OCI-LY7 (cell line): Measurements from ENCODE around the gene BMERB1. TPM values are rescaled to one million over a fixed set of nuclear protein-coding genes. Genes with fewer than 3 reads are reported as not detected.

Source experiments
- BruUV-seq: library from RNA; stranded (reverse); fragments of 400-500 nt; replicated peaks from 2 replicates; lab custom pipeline; 2021; lab: Mats Ljungman, UMichigan
- CTCF ChIA-PET: fragments of 300-600 bp; sonication (Branson Sonifier 250); formaldehyde crosslinking; loops from one replicate; lab custom pipeline; 2022; ENCODE audit warnings: antibody characterized with exemption; ENCODE audit not compliant: unreplicated experiment; lab: Charles Lee
- POLR2A ChIA-PET: fragments of 300-600 bp; sonication (Branson Sonifier 250); formaldehyde crosslinking; loops from one replicate; lab custom pipeline; 2022; ENCODE audit warnings: antibody characterized with exemption; lab: Charles Lee
- DNase-seq: peaks from one replicate; pipeline ENCODE4 v3.0.0-alpha.2; 2015; ENCODE audit warnings: low spot score
- H2AFZ ChIP-seq: fragments of 200-600 bp; sonication (generic), shearing (Covaris generic); 2 replicates; pipeline ENCODE4 v1.6.1; 2014; ENCODE audit warnings: mild to moderate bottlenecking, antibody characterized with exemption, low read length, moderate library complexity
- H3K27ac ChIP-seq: fragments of 200-600 bp; sonication (generic); 2 replicates; pipeline ENCODE4 v1.5.1; 2014; ENCODE audit warnings: mixed run types, low read depth, mild to moderate bottlenecking, moderate library complexity, low read length, inconsistent platforms; ENCODE audit not compliant: poor library complexity, severe bottlenecking
- H3K36me3 ChIP-seq: fragments of 200-600 bp; sonication (generic); 2 replicates; pipeline ENCODE4 v1.6.1; 2014; ENCODE audit warnings: mild to moderate bottlenecking, antibody characterized with exemption, low read length, moderate library complexity, mixed read lengths; ENCODE audit not compliant: insufficient read depth
- H3K4me1 ChIP-seq: fragments of 200-600 bp; sonication (generic); 2 replicates; pipeline ENCODE4 v1.5.1; 2014; ENCODE audit warnings: mild to moderate bottlenecking, low read length; ENCODE audit not compliant: insufficient read depth, poor library complexity, severe bottlenecking
- H3K4me2 ChIP-seq: fragments of 200-600 bp; sonication (generic); 2 replicates; pipeline ENCODE4 v1.6.1; 2014; ENCODE audit warnings: mild to moderate bottlenecking, low read length
- H3K4me3 ChIP-seq: fragments of 200-600 bp; sonication (generic); 2 replicates; pipeline ENCODE4 v1.5.1; 2014; ENCODE audit warnings: mild to moderate bottlenecking, low read depth, low read length; ENCODE audit not compliant: poor library complexity, severe bottlenecking
- H3K79me2 ChIP-seq: fragments of 200-600 bp; sonication (generic); 2 replicates; pipeline ENCODE4 v1.6.1; 2016; ENCODE audit warnings: low read depth, mild to moderate bottlenecking, low read length, moderate library complexity, mixed read lengths; ENCODE audit not compliant: insufficient read depth
- H3K9me2 ChIP-seq: fragments of 200-600 bp; sonication (generic); 2 replicates; pipeline ENCODE4 v1.6.1; 2016; ENCODE audit warnings: mild to moderate bottlenecking, low read length, mixed read lengths; ENCODE audit not compliant: insufficient read depth
- H3K9me3 ChIP-seq: fragments of 200-600 bp; sonication (generic); 2 replicates; pipeline ENCODE4 v1.6.1; 2014; ENCODE audit warnings: mild to moderate bottlenecking, mixed run types, low read length, mixed read lengths
- H4K20me1 ChIP-seq: fragments of 200-600 bp; sonication (generic); 2 replicates; pipeline ENCODE4 v1.6.1; 2014; ENCODE audit warnings: mild to moderate bottlenecking, antibody characterized with exemption, low read length, moderate library complexity, mixed read lengths; ENCODE audit not compliant: insufficient read depth
- CTCF ChIP-seq: fragments of 200-600 bp; sonication (generic); conservative IDR thresholded peaks from 2 replicates; pipeline ENCODE4 v1.5.1; 2014; ENCODE audit warnings: mild to moderate bottlenecking, antibody characterized with exemption, low read length, moderate library complexity, mixed read lengths
- EZH2phosphoT487 ChIP-seq: fragments of 200-600 bp; sonication (generic); IDR thresholded peaks from 2 replicates; pipeline ENCODE4 v1.6.1; 2018; ENCODE audit warnings: low read depth, borderline replicate concordance, mild to moderate bottlenecking, mixed run types, antibody characterized with exemption, low read length, moderate library complexity, mixed read lengths
- intact Hi-C: fragments of 100-400 bp; cut with micrococcal nuclease; formaldehyde crosslinking; loops from one replicate; pipeline ENCODE4 v1.10.0; 2022; ENCODE audit not compliant: unreplicated experiment
- total RNA-seq, 2 experiments: library from RNA; depleted of rRNA in 1 of 2; stranded (reverse); fragments of >200 nt in 1 of 2; shearing (Covaris generic) in 1 of 2; gene quantifications; 2 replicates each; pipeline ENCODE4 v1.2.3, GENCODE V29; 2014 to 2022

BMERB1 gene
- total RNA-seq, 2 experiments from 2014 or later, result not detected

- DNase-seq, result no peak
- Histone ChIP-seq H3K27ac (no peak overlapping the region), H3K4me3 (no peak overlapping the region), H3K9me2 (no peaks in the 10 kb centered on the region), H3K4me1 (no peaks in the 10 kb centered on the region), H2AFZ (no peak overlapping the region), H4K20me1 (no peaks in the 10 kb centered on the region), H3K9me3 (no peaks in the 10 kb centered on the region), H3K79me2 (no peaks in the 10 kb centered on the region), H3K36me3 (no peaks in the 10 kb centered on the region), H3K4me2 (no peak overlapping the region)
- intact Hi-C loops, result no loop called here
- POLR2A ChIA-PET, result no interaction called here
- no peak for TF ChIP-seq CTCF
- TF ChIP-seq EZH2phosphoT487, result no peak
- no TSS peak for BruUV-seq
- CTCF ChIA-PET, result no interaction called here
Observed at GRCh38 chr16:15533386-15533785, 99.0 kb downstream of the BMERB1 start.

GRCh38 chr16:15535772-15536171, 101.4 kb downstream of the BMERB1 start:
- Histone ChIP-seq H3K9me2 (no peaks in the 10 kb centered on the region), H4K20me1 (no peaks in the 10 kb centered on the region), H3K79me2 (no peaks in the 10 kb centered on the region), H3K9me3 (no peaks in the 10 kb centered on the region), H3K36me3 (no peaks in the 10 kb centered on the region), H3K27ac (no peak overlapping the region), H3K4me2 (no peak overlapping the region), H2AFZ (no peak overlapping the region), H3K4me3 (no peak overlapping the region), H3K4me1 (no peaks in the 10 kb centered on the region)
- POLR2A ChIA-PET, result no interaction called here
- BruUV-seq, result no TSS peak
- intact Hi-C loops, result no loop called here
- CTCF ChIA-PET, result no interaction called here
- no peak for TF ChIP-seq CTCF
- no peak for TF ChIP-seq EZH2phosphoT487
- no peak for DNase-seq

GRCh38 chr16:15536843-15537242, 102.5 kb downstream of the BMERB1 start:
- ChIA-PET CTCF (no interaction called here), POLR2A (no interaction called here)
- H3K4me2 ChIP-seq, result no peak overlapping the region
- no peaks in the 10 kb centered on the region for H4K20me1 ChIP-seq
- H3K36me3 ChIP-seq, result no peaks in the 10 kb centered on the region
- H3K27ac ChIP-seq, result no peak overlapping the region
- H3K4me3 ChIP-seq, result no peak overlapping the region
- H3K9me3 ChIP-seq, result no peaks in the 10 kb centered on the region
- DNase-seq, result no peak
- BruUV-seq, result no TSS peak
- H3K9me2 ChIP-seq, result no peaks in the 10 kb centered on the region
- H2AFZ ChIP-seq, result no peak overlapping the region
- H3K4me1 ChIP-seq, result no peaks in the 10 kb centered on the region
- TF ChIP-seq EZH2phosphoT487 (no peak), CTCF (no peak)
- intact Hi-C loops, result no loop called here
- no peaks in the 10 kb centered on the region for H3K79me2 ChIP-seq
